ENCODE data around the gene ACTR6. TPM values are rescaled to one million over a fixed set of nuclear protein-coding genes. Genes with fewer than 3 reads are reported as not detected.
"Not testable (repeated sequence)": the region's sequence is repeated elsewhere in the genome, so short reads cannot be mapped to it uniquely, and the experiment has no call there.

Gene ACTR6
- total and polyA plus RNA-seq, 2 of the 4 experiments (the other 2 are of a cell fraction) = 9.7 to 10.2 TPM

- no TSS peak for BruUV-seq (replicated peaks)
- WGBS, 2 experiments (ENCODE audit: extremely low coverage in 2 of 2, insufficient read length in 1 of 2) = 93% methylated on average over 5 of the region's 5 CpGs; no CpG with 5 or more reads in 1 of the 2 experiments
- in situ Hi-C loops (cut with MboI; ENCODE audit: low sequenced_read_pairs) = no loop called here
Measured at GRCh38 chr12:100187857-100188519, 12.6 kb upstream of the ACTR6 start.

GRCh38 chr12:100188888-100189635 lies 11.6 kb upstream of the ACTR6 start:
- H4K5ac ChIP-seq (ENCODE audit: low read depth, low read length); H3K9me1 ChIP-seq (ENCODE audit: insufficient read depth, low read length); H3K4me2 ChIP-seq (ENCODE audit: low read depth, low read length); H3K27me3 ChIP-seq (ENCODE audit: control insufficient read depth, insufficient read depth, low read length); H3K56ac ChIP-seq (ENCODE audit: extremely low read depth, insufficient read depth, low read length); H4K8ac ChIP-seq (ENCODE audit: low read depth in 2 of 2, low read length in 2 of 2); H3K27ac ChIP-seq (ENCODE audit: insufficient read depth, low read length); H2AK9ac ChIP-seq (replicated peaks; ENCODE audit: low read depth, low read length, poor library complexity); H4K91ac ChIP-seq (ENCODE audit: insufficient read depth, low read depth, low read length); BruUV-seq (replicated peaks); H3K36me3 ChIP-seq (ENCODE audit: control insufficient read depth, insufficient read depth, low read length); H3K9ac ChIP-seq (ENCODE audit: low read depth, low read length); ATAC-seq (ENCODE audit: low read depth); H4K20me1 ChIP-seq (ENCODE audit: insufficient read depth, low read length); H3K4me3 ChIP-seq (ENCODE audit: insufficient read depth, low read depth, low read length); H2BK120ac ChIP-seq (ENCODE audit: low read depth, low read length); H2BK20ac ChIP-seq (ENCODE audit: low read depth, low read length); H2AK5ac ChIP-seq (ENCODE audit: low read depth, low read length); H3K23ac ChIP-seq (ENCODE audit: low read depth, low read length); H3K18ac ChIP-seq (ENCODE audit: low read depth, low read length); DNase-seq; H3K79me1 ChIP-seq (ENCODE audit: low read depth in 1 of 2, low read length in 2 of 2); H3K9me3 ChIP-seq (ENCODE audit: control insufficient read depth, insufficient read depth, low read length); H2BK5ac ChIP-seq (ENCODE audit: low read depth, low read length, poor library complexity, severe bottlenecking); dilution Hi-C loops (cut with HindIII; ENCODE audit: low sequenced_read_pairs, unreplicated experiment); H3K4me1 ChIP-seq (ENCODE audit: control insufficient read depth, insufficient read depth, low read length); in situ Hi-C loops (cut with MboI; ENCODE audit: low sequenced_read_pairs); H2AFZ ChIP-seq (replicated peaks; ENCODE audit: low read length, poor library complexity); POLR2A ChIA-PET (ENCODE audit: unreplicated experiment); H2BK15ac ChIP-seq (ENCODE audit: low read depth, low read length); intact Hi-C loops (cut with micrococcal nuclease); H3K4ac ChIP-seq (ENCODE audit: low read depth, low read length); CTCF ChIA-PET; H3K14ac ChIP-seq (replicated peaks; ENCODE audit: low read depth, low read length): not testable (repeated sequence)
- 92% methylated on average over 2 of the region's 11 CpGs; no CpG with 5 or more reads in 1 of the 2 experiments for WGBS, 2 experiments (ENCODE audit: extremely low coverage in 2 of 2, insufficient read length in 1 of 2)

More at GRCh38 chr12:100187857-100188519, 12.6 kb upstream of the ACTR6 start:
- Histone ChIP-seq H2BK20ac (ENCODE audit: low read depth, low read length) (no peak overlapping the region), H2BK120ac (ENCODE audit: low read depth, low read length) (no peak overlapping the region), H3K23ac (ENCODE audit: low read depth, low read length) (no peak overlapping the region), H3K56ac (ENCODE audit: extremely low read depth, insufficient read depth, low read length) (no peak overlapping the region), H3K4ac (ENCODE audit: low read depth, low read length) (no peak overlapping the region), H4K8ac (ENCODE audit: low read depth in 2 of 2, low read length in 2 of 2) (no peak overlapping the region), H3K27ac (ENCODE audit: insufficient read depth, low read length) (no peak overlapping the region), H3K4me1 (ENCODE audit: control insufficient read depth, insufficient read depth, low read length) (peaks cover 6% of the 10 kb centered on the region; the same call in 1 of the 2 replicates), H3K9ac (ENCODE audit: low read depth, low read length) (no peak overlapping the region), H4K91ac (ENCODE audit: insufficient read depth, low read depth, low read length) (no peak overlapping the region), H2AFZ (replicated peaks; ENCODE audit: low read length, poor library complexity) (peak overlapping the region; percentile 5), H2BK5ac (ENCODE audit: low read depth, low read length, poor library complexity, severe bottlenecking) (no peak overlapping the region), H2AK5ac (ENCODE audit: low read depth, low read length) (no peak overlapping the region), H3K4me3 (ENCODE audit: insufficient read depth, low read depth, low read length) (no peak overlapping the region), H3K9me3 (ENCODE audit: control insufficient read depth, insufficient read depth, low read length) (no peaks in the 10 kb centered on the region), H3K9me1 (ENCODE audit: insufficient read depth, low read length) (no peaks in the 10 kb centered on the region; the same call in 1 of the 2 replicates), H3K14ac (replicated peaks; ENCODE audit: low read depth, low read length) (no peak overlapping the region), H3K79me1 (ENCODE audit: low read depth in 1 of 2, low read length in 2 of 2) (no peaks in the 10 kb centered on the region), H3K27me3 (ENCODE audit: control insufficient read depth, insufficient read depth, low read length) (no peaks in the 10 kb centered on the region), H2BK15ac (ENCODE audit: low read depth, low read length) (no peak overlapping the region), H3K18ac (ENCODE audit: low read depth, low read length) (no peak overlapping the region), H2AK9ac (replicated peaks; ENCODE audit: low read depth, low read length, poor library complexity) (no peak overlapping the region), H3K36me3 (ENCODE audit: control insufficient read depth, insufficient read depth, low read length) (no peaks in the 10 kb centered on the region), H3K4me2 (ENCODE audit: low read depth, low read length) (no peak overlapping the region), H4K20me1 (ENCODE audit: insufficient read depth, low read length) (no peaks in the 10 kb centered on the region), H4K5ac (ENCODE audit: low read depth, low read length) (no peak overlapping the region)
- ATAC-seq (ENCODE audit: low read depth) (no peak), DNase-seq (no peak)
- dilution Hi-C loops (cut with HindIII; ENCODE audit: low sequenced_read_pairs, unreplicated experiment) = no loop called here
- intact Hi-C loops (cut with micrococcal nuclease) = no loop called here
- ChIA-PET POLR2A (ENCODE audit: unreplicated experiment) (no interaction called here), CTCF (interaction anchor here (1.6 kb wide), 1 partner anchor 17 kb away, joined by 3 read pairs; no protein-coding TSS in a partner anchor)
- no peak for TF ChIP-seq SMC3 (IDR thresholded peaks at IDR 0.05; ENCODE audit: low read depth, low read length)
- no peak for TF ChIP-seq CHD1 (IDR thresholded peaks at IDR 0.05; ENCODE audit: low read depth, low read length)
- no peak for TF ChIP-seq POLR2A (IDR thresholded peaks at IDR 0.05; ENCODE audit: low read depth, low read length)
- TF ChIP-seq RCOR1 (IDR thresholded peaks at IDR 0.05; ENCODE audit: insufficient replicate concordance, low read length) = no peak
- no peak for TF ChIP-seq BHLHE40 (IDR thresholded peaks at IDR 0.05; ENCODE audit: low read depth, low read length)
- TF ChIP-seq NFE2L2 (IDR thresholded peaks at IDR 0.05; ENCODE audit: low read depth, low read length) = no peak

Measured in IMR-90 (cell line).